ENCODE measurements around the gene KIAA1549.

GRCh38 chr7:138885383-138886147 is 95.6 kb downstream of the KIAA1549 start:
- TF ChIP-seq CTCF (conservative IDR thresholded peaks at IDR 0.05 in 1 of 2, IDR thresholded peaks at IDR 0.05 in 1 of 2; ENCODE audit: extremely low read depth in 1 of 2, insufficient read depth in 1 of 2, low read depth in 1 of 2, low read length in 2 of 2) (peak in 1 of 2 donors; percentile 27), EZH2 (IDR thresholded peaks at IDR 0.05; ENCODE audit: borderline replicate concordance, low read length) (no peak)
